ENCODE measurements around the gene OTUD4.
"Not testable (repeated sequence)": the region's sequence is repeated elsewhere in the genome, so short reads cannot be mapped to it uniquely, and the experiment has no call there.

OTUD4 gene

DNA sequence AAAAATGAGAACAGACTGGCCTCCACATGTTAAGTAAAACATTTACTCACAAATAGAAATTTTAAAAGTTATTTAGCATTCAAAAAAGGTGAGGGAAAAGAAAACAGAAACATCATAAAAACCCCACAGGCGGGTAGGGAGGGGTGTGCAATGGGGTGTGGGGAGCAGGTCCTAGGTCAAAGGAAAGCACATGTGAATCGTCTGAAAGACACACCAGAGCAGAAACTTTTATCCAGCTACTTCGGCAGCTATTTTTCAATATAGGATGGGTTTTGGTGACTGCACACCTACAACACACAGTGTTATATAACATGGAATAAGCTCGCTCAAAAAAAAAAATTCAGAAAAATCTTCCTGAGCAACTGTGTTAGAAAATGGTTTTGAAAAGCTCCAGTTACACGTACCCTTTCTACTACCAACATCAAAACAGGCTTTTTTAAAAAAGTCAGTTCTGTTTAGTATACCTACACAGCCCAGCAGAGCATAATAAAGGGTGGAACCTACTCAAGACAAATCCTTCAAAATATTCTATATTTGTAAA is 1.6 kb downstream of the OTUD4 start:
- no peak for DNase-seq (ENCODE audit: low read depth)

DNA sequence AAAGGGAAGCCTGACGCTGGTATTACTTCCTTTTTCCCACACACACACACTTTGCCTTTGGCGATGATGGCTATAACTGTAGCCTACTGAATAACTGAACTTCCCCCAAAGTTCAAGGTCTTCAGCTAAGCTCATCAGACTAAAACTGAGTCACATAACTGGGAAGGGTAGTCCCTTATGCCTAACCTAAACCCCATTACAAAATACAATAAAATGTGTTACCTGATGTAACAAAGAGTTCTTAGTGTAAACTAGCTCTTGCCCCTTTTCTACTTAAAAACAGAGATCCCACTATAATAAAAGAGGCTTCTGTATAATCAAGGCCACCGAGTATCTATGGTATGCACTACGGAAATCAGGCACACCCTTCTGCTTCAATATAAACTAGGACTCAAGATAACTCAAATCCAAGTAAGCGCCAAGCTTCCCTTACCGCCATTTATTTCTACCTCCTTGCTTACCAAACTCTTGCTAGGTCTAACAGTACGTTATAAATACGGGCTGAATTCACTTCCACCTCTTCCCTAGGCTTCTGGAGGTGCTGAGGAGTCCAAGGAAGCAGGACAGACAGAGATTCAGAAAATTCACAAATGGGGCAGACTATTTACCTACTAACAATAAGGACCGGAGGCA is 2.4 kb downstream of the OTUD4 start:
- no peak for DNase-seq (ENCODE audit: low read depth)

GRCh38 chr4:145177511-145177905 is 2.9 kb downstream of the OTUD4 start:
- DNase-seq (ENCODE audit: low read depth), result no peak

DNA sequence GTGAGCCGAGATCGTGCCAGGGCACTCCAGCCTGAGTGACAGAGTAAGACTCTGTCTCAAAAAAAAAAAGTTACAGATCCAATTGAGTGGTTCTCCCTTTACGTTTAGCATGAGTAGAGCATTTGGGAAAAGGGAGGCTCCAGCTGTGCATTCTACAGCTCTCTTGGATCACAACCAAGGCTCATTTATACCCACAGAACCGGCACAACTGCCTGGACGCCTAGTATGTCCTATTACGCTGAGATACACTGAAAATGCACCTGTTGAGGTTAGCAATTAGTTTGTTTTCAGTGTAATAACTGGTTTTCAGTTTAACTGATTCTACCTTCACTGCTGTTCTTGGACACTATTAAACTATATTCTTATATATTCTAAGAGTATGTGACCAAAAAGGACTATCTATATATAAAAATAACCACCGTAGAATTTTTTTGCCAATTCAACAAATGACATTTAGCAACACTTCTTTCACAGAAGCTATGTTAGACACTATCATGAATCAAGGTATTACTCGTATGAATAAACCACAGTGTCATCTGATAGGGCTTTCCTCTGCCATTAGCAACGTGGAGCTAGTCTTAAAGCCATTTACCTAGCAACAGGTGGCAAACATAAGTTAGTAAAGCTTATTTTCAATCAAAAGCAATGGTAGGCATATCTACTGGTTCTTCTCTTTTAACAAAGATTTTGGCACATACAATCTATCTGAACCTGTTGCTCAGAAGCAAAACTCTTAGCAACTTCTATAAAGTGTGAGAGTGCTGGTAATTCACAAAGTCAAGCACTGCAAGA is 3.6 kb downstream of the OTUD4 start:
- no peak for DNase-seq (ENCODE audit: low read depth)

DNA sequence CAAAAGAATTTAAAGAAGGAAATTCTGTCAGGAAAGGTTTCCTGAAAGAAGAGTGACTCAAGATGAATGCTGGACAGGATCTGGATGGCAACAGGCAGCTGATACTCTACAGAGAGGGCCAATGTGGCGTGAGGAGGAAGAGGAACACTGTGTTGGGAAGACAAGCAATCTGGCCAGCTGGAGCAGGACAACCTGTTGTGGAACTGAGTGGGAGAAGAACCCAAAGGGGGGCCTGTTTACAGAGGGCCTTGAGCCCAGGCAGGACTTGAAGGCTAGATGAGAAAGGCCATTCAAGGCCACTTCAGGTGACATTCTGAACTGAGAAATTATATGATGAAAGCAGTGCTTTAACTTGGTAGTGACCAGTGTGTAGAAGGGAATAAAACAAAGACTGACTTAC is 8.5 kb downstream of the OTUD4 start:
- no peak for DNase-seq (ENCODE audit: low read depth)

- no peak for DNase-seq (ENCODE audit: low read depth)
Observed at GRCh38 chr4:145170223-145170622, 10.2 kb downstream of the OTUD4 start.

- DNase-seq (ENCODE audit: low read depth), result no peak
Observed at GRCh38 chr4:145168581-145169187, 11.7 kb downstream of the OTUD4 start.

GRCh38 chr4:145167887-145168286 is 12.5 kb downstream of the OTUD4 start:
- DNase-seq (ENCODE audit: low read depth), result no peak

DNA sequence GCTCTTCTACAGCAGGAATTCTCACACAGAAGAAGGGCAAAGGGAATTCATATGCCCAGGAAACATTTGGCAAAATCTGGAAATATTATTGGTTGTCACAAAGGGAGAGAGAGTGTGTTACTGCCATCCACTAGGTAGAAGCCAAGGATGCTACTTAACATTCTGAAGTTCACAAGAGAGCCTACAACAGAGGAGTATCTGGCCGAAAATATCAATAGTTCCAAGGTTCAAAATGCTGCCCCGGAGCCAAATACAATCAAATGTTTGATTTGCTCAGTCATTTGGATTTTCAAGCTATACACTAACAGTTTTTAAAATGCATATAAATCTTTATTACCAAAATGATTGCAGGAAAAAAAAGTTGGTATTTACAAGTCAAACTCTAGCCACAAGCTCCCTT is 18.8 kb downstream of the OTUD4 start:
- DNase-seq (ENCODE audit: low read depth), result no peak

DNA sequence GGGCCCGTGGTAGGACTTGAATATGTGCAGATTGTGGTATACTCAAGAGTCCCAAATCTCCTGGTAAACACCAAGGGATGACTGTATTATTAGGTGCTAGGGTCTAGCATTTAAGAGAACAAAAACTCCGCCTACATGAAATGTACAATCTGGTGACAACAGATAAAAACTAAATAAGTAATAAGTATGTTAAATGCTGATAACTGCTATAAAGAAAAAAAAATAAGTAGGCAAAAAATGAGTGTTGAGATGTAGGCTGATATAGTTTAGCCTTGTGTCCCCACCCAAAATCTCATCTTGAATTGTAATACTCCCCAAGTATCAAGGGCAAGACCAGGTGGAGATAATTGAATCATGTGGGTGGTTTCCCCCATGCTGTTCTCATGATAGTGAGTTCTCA is 23.4 kb downstream of the OTUD4 start:
- DNase-seq (ENCODE audit: low read depth), result no peak

DNA sequence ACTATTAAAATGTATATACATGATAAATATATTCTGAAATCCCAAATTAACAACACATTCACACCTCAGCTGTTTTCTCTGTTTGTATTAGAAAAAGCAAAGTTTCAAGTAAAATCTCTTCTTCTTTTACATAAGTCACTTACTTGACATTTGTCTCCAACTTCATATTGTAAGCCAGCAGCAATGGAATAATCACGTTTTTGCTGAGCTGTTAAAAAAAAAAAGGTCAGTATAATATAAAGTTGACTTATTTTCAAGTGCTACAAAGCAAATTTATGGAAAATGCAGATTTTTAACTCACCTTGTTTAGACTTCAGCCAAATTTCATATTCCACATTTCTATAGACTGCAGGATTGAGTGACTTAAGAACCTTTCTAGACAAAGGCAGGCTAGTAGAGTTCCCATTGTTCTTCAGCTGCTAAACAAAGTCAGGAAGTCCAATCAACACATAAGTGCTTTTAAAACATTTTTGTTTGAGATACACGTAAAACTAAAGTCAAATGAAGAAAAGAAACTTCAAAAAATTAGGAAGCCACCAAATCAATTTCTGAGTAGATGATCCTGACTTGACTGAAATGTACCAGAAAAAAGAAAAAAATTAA is 25.0 kb downstream of the OTUD4 start:
- no peak for DNase-seq (ENCODE audit: low read depth)

DNA sequence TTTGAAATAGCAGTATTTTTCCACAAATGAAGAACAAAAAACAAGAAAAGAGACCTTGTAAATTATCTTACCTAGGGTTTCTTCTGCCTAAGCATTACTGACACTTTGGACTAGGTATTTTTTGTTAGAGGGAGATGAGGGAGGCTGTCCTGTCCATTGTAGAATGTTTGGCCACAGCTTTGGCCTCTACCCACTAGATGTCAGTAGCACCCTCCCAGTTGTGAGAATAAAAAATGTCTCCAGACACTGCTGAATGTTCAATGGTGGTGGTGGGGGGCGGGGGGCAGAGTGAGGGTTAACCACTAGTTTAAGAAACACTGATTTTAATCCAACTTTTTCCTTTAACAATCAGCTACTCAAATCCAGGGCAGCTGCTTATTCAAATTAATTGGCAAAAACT is 25.8 kb downstream of the OTUD4 start:
- DNase-seq (ENCODE audit: low read depth), result no peak

GRCh38 chr4:145153904-145154298 is 26.5 kb downstream of the OTUD4 start:
- no peak for DNase-seq (ENCODE audit: low read depth)

GRCh38 chr4:145153181-145153903 is 27.0 kb downstream of the OTUD4 start:
- no peak for DNase-seq (ENCODE audit: low read depth)

DNA sequence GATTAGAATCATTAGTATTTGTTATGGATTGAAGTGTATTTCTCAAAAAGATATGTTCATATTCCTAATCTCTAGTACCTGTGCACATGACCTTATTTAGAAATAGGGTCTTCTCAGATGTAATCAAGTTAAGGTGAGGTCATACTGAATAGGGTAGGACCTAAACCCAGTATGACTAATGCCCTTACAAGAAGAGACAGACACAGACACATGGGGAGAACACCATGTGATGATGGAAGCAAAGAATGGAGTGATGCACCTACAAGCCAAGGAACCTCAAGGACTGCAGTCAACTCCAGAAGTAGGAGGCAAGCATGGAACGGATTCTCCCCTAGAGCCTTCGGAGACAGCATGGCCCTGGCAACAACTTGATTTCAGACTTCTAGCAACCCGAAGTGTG is 31.4 kb downstream of the OTUD4 start:
- no peak for DNase-seq (ENCODE audit: low read depth)

- DNase-seq (ENCODE audit: low read depth), result not testable (repeated sequence)
Observed at GRCh38 chr4:145136219-145136618, 44.2 kb downstream of the OTUD4 start.

GRCh38 chr4:145132511-145133098 is 47.8 kb downstream of the OTUD4 start:
- no peak for DNase-seq (ENCODE audit: low read depth)

- DNase-seq (ENCODE audit: low read depth), result no peak
Observed at GRCh38 chr4:145131848-145132247, 48.5 kb downstream of the OTUD4 start.

- peak; percentile 86 for DNase-seq (ENCODE audit: low read depth)
Observed at GRCh38 chr4:145130788-145131399, 49.5 kb downstream of the OTUD4 start.

- no peak for DNase-seq (ENCODE audit: low read depth)
Observed at GRCh38 chr4:145130130-145130529, 50.3 kb downstream of the OTUD4 start.

GRCh38 chr4:145125396-145125795 is 55.0 kb downstream of the OTUD4 start:
- DNase-seq (ENCODE audit: low read depth), result no peak

All from GM04504 (cell line).